HG03135 (cell line): Measurements from ENCODE around the gene THAP4.
"Not testable (repeated sequence)": the region's sequence is repeated elsewhere in the genome, so short reads cannot be mapped to it uniquely, and the experiment has no call there.

Experiments used
- ATAC-seq: cut with Tn5 transposase; IDR thresholded peaks from one replicate; pipeline ENCODE4 v1.9.1; 2021; ENCODE audit warnings: mild to moderate bottlenecking, moderate library complexity; ENCODE audit not compliant: unreplicated experiment

Gene THAP4

GRCh38 chr2:241589863-241590262, 47.1 kb downstream of the THAP4 start:
- not testable (repeated sequence) for ATAC-seq

GRCh38 chr2:241586564-241587264, 50.2 kb downstream of the THAP4 start:
- no peak for ATAC-seq

DNA sequence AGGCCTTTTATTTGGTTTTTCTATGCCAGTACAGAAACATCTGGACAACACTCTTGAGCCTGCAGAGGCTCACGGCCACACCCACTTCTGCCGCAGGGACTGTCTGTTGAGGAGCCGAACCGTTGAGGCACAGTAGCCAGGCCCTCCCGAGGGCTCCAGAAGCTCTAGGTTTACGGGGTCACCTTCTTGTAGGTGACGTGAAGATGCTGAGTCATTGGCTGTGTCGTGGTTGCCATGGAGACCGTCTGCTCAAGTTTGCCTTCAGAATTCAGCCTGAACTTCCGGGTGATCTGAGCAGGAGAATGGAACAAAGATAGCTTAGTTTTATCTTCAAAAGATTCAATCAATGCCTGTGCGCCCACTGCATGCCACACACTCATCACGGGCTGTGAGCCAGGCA, 52.5 kb downstream of the THAP4 start:
- ATAC-seq, result no peak

DNA sequence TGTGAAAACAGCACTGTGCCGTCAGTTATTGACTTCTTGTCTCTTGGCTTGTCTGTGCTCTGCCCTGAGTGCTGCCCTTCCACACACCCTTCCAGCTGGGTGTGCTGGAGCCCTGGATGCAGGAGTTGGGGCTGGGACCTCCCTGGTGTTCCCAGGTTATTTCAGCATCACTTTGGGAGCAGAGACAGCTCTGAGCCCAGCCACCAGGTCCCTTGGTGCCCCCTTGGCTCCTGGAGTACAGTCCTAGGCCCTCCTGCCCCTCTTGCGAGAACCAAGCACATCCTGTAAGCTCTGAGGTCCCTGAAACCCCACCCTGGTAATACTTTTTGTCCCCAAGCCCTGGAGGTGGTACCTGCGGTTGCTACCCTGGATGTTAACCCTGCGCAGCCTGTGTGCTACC, 54.2 kb downstream of the THAP4 start:
- no peak for ATAC-seq

DNA sequence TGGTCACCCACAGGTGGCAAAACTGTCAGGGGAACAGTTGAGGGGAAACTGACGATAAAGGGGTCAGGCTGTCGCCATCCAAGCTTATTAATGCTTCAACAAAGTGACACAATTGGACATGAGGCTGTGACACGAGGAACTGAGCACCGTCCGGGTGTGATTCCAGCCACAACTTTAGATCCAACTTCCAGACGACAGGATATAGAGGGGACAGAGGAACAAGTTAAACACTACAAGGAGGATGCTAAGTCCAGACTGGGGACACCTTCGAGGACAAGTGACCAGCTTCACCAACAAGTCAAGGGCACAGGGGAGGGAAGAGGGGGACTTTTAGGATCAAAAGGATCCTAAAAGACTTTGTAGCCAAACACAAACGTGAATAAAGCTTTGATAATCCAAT, 54.6 kb downstream of the THAP4 start:
- no peak for ATAC-seq

DNA sequence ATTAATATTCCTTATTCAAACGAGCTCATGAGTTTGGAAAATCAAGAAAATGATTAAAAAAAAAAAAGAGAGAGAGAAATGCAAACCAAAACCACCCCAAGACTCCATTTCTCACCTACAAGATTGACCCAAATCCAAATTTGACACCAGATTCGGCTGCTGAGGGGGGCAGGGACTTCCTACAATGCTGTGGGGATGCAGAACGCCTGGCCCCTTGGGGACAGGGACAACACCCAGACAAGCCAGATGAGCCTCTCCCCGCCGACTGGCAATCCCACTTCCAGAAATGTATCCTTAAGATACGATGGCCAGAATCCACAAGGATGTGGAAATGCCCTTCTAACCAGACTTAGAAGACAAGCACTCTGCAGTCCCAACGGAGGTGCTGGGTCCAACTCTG, 57.7 kb downstream of the THAP4 start:
- ATAC-seq, result no peak

GRCh38 chr2:241577413-241578122, 59.4 kb downstream of the THAP4 start:
- no peak for ATAC-seq

DNA sequence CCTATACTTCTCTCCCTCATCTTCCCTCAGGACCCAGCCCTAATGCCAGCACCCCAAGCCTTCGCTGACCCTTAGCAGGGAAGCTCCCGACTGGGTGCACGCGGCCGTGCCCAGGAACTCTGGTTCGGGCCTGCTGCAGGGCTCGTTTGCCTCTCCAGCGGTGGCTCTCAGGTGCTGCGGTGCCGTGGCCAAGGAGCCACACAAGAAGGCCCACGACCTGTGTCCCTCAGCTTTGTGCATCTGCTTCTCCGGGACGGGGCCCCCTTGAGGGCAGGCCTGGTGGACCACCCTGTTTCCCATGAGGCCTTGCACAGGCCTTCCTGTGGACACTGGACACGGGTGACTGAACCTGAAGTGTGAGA, 60.7 kb downstream of the THAP4 start:
- no peak for ATAC-seq

DNA sequence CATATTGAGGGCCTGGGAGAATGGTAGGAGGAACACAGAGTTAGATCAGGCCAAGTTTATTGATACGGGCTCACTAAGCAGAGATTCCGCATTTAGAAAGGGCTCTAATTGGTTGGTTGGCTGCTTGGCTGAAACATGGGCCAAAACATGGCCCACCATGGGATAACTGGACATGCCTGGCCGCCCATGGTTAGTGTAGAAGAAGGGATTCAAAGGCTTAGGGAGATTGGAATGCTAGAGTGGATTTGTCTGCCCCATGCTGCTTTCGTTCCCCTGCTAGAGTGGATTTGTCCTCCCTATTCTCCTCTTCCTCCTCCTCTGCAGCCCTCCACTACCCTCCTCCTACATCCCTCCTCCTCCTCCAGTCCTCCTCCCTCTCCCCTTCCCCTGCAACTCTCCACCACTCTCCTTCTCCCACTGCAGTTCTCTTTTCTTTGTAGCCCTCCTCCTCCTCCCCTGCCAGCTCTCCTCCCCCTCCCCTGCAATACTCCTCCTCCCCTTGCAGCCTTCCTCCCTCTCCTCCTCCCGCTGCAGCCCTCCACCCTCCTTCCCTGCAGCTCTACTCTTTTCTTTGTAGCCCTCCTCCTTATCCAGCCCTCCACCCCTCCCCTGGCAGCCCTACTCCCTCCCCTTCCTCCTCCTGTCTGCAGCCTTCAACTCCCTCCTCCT, 61.2 kb downstream of the THAP4 start:
- no peak for ATAC-seq

DNA sequence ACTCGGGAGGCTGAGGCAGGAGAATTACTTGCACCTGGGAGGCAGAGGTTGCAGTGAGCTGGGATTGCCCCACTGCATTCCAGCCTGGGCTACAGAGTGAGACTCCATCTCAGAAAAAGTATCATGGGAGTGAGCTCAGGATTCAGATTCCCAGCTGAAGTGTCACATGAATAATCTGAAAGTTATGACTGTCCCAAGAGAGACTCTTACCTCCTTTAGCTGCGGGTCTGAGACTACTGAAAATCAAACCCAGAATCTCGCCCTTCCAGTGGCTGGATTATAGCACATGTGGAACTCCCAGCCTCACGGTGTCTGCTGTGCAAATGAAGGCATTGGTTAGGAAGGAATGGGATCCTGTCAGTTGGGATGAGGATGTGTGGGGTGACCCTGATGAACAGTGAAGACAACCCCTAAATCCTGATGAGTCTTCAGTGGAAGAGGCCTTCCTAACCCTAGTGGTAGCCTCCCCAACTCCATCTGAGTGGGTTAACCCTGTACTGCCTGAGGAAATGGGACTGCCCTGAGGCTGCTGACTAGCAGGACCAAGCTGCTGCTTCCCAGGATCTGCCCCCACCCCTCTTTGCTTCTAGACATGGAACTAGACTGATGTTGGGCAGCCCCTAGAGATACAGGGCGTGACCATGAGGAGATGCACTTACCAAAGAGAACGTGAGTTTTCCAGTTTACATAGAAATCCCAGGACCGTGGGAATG, 61.9 kb downstream of the THAP4 start:
- no peak for ATAC-seq

- no peak for ATAC-seq
Observed at GRCh38 chr2:241573741-241574140, 63.2 kb downstream of the THAP4 start.

DNA sequence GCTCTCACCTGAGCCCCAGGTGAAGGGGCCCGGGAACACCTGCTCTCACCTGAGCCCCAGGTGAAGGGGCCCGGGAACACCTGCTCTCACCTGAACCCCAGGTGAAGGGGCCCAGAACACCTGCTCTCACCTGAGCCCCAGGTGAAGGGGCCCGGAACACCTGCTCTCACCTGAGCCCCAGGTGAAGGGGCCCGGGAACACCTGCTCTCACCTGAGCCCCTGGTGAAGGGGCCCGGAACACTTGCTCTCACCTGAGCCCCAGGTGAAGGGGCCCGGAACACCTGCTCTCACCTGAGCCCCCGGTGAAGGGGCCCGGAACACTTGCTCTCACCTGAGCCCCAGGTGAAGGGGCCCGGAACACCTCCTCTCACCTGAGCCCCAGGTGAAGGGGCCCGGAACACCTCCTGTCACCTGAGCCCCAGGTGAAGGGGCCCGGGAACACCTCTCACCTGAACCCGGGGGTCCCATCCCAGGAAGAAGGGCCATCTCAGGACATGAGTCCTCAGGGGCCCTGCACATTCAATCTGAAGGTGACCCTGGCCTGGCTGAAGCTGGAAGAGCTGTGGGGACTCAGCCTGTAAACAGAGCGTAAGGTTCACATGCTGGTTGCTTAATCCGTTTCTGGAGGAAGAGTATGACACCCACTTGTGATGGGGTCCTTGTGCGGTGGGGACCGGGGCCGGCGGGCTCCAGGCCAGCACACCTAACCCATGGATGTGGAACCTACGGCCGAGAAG, 63.9 kb downstream of the THAP4 start:
- ATAC-seq, result not testable (repeated sequence)

DNA sequence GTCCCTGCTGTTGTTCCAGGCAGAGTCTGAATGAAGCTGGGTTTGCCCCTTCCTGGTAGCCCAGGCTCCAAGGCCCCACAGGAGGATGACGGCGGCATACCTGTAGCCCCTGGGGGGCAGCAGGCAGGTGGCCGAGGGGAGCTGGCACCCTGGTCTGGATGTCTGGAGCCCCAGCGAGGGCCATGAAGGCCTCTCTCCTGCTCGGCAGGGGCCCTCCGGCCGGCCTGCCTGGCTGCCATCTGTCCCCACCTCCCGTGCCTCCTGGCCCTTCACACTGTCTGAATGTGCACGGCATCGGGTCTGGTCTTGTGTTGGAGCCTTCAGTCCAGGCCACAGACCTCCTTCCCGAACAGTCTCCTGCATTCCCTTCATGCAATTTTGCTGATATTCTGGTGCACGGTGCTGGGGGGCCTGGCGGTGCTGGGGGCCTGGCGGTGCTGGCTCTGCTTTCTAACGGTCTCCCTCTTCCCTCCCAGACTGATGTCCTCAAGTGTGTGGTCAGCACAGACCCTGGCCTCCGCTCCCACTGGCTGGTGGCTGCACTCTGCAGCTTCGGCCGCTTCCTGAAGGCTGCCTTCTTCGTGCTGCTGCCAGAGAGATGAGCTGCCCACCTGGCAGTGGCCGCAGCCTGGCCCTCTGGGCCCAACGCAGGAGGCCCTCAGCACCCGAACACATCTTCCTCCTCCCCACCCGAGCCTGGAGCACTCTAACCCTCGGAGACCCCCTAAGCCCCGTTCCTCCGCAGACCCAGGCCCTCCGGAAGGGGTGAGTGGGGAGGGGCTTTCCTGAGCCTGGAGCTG, 64.9 kb downstream of the THAP4 start:
- no peak for ATAC-seq

DNA sequence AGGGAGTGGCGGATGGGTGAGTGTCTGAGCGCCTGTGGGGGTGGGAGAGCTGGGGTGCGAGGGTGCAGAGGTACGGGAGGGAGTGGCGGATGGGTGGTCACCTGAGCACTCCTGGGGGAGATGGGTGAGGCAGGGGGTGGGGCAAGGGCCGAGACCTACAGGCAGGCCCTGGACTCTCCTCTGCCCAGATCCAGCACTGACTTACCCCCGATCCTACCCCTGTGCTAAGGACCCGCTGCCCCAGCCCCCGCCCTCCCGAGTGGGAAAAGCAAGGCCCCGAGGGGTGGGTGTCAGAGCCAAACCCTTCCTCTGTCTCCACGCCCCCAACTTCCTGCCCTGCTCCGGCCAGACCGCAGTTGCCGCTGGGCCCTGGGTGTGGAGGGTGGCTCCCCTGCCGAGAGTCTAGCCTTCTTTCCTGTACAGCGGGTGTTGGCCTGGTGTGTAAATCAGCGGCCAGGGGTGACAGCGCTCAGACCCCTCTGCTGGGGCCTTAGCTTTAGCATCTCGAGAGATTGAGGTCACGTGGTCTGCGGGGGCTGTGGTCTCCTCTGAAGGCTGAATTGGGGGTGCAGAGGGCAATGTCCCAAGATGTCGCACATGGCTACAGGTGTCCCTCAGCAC, 65.9 kb downstream of the THAP4 start:
- ATAC-seq, result no peak

GRCh38 chr2:241569831-241570281, 67.1 kb downstream of the THAP4 start:
- no peak for ATAC-seq

DNA sequence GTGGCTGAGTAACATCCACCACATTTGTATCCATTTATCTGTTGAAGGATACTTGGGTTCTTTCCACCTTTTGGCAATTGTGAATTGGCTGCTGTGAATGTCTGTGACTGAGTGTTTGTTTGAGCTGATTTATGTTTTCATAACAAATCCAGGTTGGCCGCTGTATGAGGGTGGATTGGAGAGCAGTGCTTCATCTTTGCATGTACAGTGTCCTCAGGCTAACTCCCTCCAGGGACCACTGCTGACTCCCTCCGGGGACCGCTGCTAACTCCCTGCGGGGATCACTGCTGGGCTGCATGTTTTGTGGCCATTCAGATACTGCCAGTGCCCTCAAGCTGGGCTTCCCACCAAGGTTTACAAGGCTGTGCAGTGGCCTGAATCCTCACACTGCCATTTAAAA, 68.2 kb downstream of the THAP4 start:
- no peak for ATAC-seq

GRCh38 chr2:241567776-241568175, 69.2 kb downstream of the THAP4 start:
- no peak for ATAC-seq

- ATAC-seq, result not testable (repeated sequence)
Observed at GRCh38 chr2:241567266-241567665, 69.7 kb downstream of the THAP4 start.

- no peak for ATAC-seq
Observed at GRCh38 chr2:241566468-241566867, 70.5 kb downstream of the THAP4 start.
